BLaER1 treated with 17β-estradiol and CSF1 and Interleukin-3, amounts not matched to agents 10 nM and 100 nM (cell line): ENCODE data around the gene DHRS3.
"Not testable (repeated sequence)": the region's sequence is repeated elsewhere in the genome, so short reads cannot be mapped to it uniquely, and the experiment has no call there.

ENCODE experiments used
- H3K27ac ChIP-seq, 11 experiments: shearing (Covaris generic); formaldehyde crosslinking; 2 replicates each; pipeline ENCODE4 v1.8.1; 2022
- H3K27me3 ChIP-seq, 11 experiments: shearing (Covaris generic); formaldehyde crosslinking; 2 replicates each; pipeline ENCODE4 v1.8.1; 2022
- H3K36me3 ChIP-seq, 11 experiments: shearing (Covaris generic); formaldehyde crosslinking; 2 replicates each; pipeline ENCODE4 v1.8.1; 2022
- H3K4me1 ChIP-seq, 10 experiments: shearing (Covaris generic); formaldehyde crosslinking; 2 replicates each; pipeline ENCODE4 v1.8.1; 2022
- H3K4me2 ChIP-seq, 11 experiments: shearing (Covaris generic); formaldehyde crosslinking; 2 replicates each; pipeline ENCODE4 v1.8.1; 2022
- H3K4me3 ChIP-seq, 10 experiments: shearing (Covaris generic); formaldehyde crosslinking; 2 replicates each; pipeline ENCODE4 v1.8.1; 2022
- H3K9ac ChIP-seq, 11 experiments: shearing (Covaris generic); formaldehyde crosslinking; 2 replicates each; pipeline ENCODE4 v1.8.1; 2022
- H3K9me3 ChIP-seq, 11 experiments: shearing (Covaris generic); formaldehyde crosslinking; replicated peaks in 1 of 11; 2 replicates each; pipeline ENCODE4 v1.8.1; 2022
- H4K20me1 ChIP-seq, 11 experiments: shearing (Covaris generic); formaldehyde crosslinking; 2 replicates each; pipeline ENCODE4 v1.8.1; 2022
- Cebpa-rat ChIP-seq, 11 experiments: shearing (Covaris generic); IDR thresholded peaks; 2 replicates each; pipeline ENCODE4 v1.8.1; 2022

DHRS3 gene

GRCh38 chr1:12617901-12618660, at the start of gene DHRS3:
DHRS3 (minus strand) TSS chr1:12618210; CDS start chr1:12617348, 862 bp downstream.
- peak in 1 of 11 experiments; percentile 35; a peak in 2 of 22 replicates for TF ChIP-seq Cebpa-rat (IDR thresholded peaks at IDR 0.05)
- H3K9me3 ChIP-seq, result no peaks in the 10 kb centered on the region
- H3K27me3 ChIP-seq, result peaks cover 25 to 57% (median 49%) of the 10 kb centered on the region in 11 experiments
- peak within 1 kb of the TSS; percentile 43 to 78 (median 73) for H3K9ac ChIP-seq
- H4K20me1 ChIP-seq, result peaks cover 0 to 8% (median 0%) of the 10 kb centered on the region in 11 experiments; a peak in 3 of 22 replicates
- peak within 1 kb of the TSS; percentile 63 to 77 (median 68) for H3K4me3 ChIP-seq
- peak within 1 kb of the TSS in 9 of 11 experiments; percentile 44 to 73 (median 63); a peak in 19 of 22 replicates for H3K27ac ChIP-seq
- H3K36me3 ChIP-seq, result no peaks in the 10 kb centered on the region
- peaks cover 74 to 87% (median 79%) of the 10 kb centered on the region in 10 experiments for H3K4me1 ChIP-seq
- H3K4me2 ChIP-seq, result peak within 1 kb of the TSS; percentile 95 to 99 (median 98)

DNA sequence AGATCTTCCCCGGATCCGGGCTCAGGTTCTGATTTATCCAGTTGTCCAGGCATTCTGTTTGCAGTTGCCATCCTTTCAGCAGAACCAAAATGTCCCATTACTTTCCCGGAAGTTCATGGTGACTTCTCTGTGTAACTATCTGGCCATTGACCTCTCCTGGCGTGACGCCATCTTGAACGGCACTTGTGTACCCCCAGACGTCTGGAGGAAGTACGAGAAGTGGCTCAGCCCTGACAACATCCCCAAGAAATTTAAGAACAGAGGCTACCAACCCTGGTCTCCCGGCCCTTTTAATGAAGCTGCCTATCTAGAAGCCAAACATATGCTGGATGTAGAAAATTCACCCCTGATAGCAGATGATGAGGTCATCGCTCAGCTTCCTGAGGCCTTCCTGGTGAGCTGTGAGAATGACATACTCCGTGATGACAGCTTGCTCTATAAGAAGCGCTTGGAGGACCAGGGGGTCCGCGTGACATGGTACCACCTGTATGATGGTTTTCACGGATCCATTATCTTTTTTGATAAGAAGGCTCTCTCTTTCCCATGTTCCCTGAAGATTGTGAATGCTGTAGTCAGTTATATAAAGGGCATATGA, 48.2 kb upstream of the DHRS3 start:
- Histone ChIP-seq H3K9me3 (peaks cover 12 to 29% (median 21%) of the 10 kb centered on the region in 11 experiments; a peak in 21 of 22 replicates), H3K27ac (no peak overlapping the region), H3K4me1 (peaks cover 0 to 9% (median 8%) of the 10 kb centered on the region in 10 experiments; a peak in 11 of 20 replicates), H3K27me3 (no peaks in the 10 kb centered on the region), H3K36me3 (no peaks in the 10 kb centered on the region), H3K9ac (no peak overlapping the region), H3K4me2 (no peak overlapping the region), H4K20me1 (no peaks in the 10 kb centered on the region), H3K4me3 (no peak overlapping the region)
- TF ChIP-seq Cebpa-rat (IDR thresholded peaks at IDR 0.05), result no peak

- Histone ChIP-seq H3K4me2 (no peak overlapping the region), H3K36me3 (no peaks in the 10 kb centered on the region), H3K27me3 (no peaks in the 10 kb centered on the region), H3K4me3 (no peak overlapping the region), H3K9me3 (peaks cover 12 to 29% (median 21%) of the 10 kb centered on the region in 11 experiments; a peak in 21 of 22 replicates), H4K20me1 (no peaks in the 10 kb centered on the region), H3K27ac (no peak overlapping the region), H3K4me1 (peaks cover 0 to 10% (median 8%) of the 10 kb centered on the region in 10 experiments; a peak in 11 of 20 replicates), H3K9ac (no peak overlapping the region)
- TF ChIP-seq Cebpa-rat (IDR thresholded peaks at IDR 0.05), result no peak
Observed at GRCh38 chr1:12665511-12665910, 47.5 kb upstream of the DHRS3 start.

GRCh38 chr1:12662556-12662955, 44.5 kb upstream of the DHRS3 start:
- Histone ChIP-seq H3K4me3 (no peak overlapping the region), H3K9ac (no peak overlapping the region), H3K27me3 (no peaks in the 10 kb centered on the region), H4K20me1 (no peaks in the 10 kb centered on the region), H3K27ac (no peak overlapping the region), H3K9me3 (peaks cover 0 to 13% (median 9%) of the 10 kb centered on the region in 11 experiments; a peak in 15 of 22 replicates), H3K4me2 (no peak overlapping the region), H3K36me3 (no peaks in the 10 kb centered on the region), H3K4me1 (peaks cover 0 to 22% (median 16%) of the 10 kb centered on the region in 10 experiments; a peak in 14 of 20 replicates)
- no peak for TF ChIP-seq Cebpa-rat (IDR thresholded peaks at IDR 0.05)

- Histone ChIP-seq H4K20me1 (no peaks in the 10 kb centered on the region), H3K4me2 (peak overlapping the region in 6 of 11 experiments; percentile 5 to 48 (median 21); a peak in 9 of 22 replicates), H3K27ac (no peak overlapping the region), H3K27me3 (no peaks in the 10 kb centered on the region), H3K9ac (no peak overlapping the region), H3K4me1 (peaks cover 0 to 22% (median 16%) of the 10 kb centered on the region in 10 experiments; a peak in 14 of 20 replicates), H3K36me3 (no peaks in the 10 kb centered on the region), H3K4me3 (no peak overlapping the region), H3K9me3 (peaks cover 0 to 11% (median 9%) of the 10 kb centered on the region in 11 experiments; a peak in 14 of 22 replicates)
- no peak for TF ChIP-seq Cebpa-rat (IDR thresholded peaks at IDR 0.05)
Observed at GRCh38 chr1:12661606-12662219, 43.7 kb upstream of the DHRS3 start.

GRCh38 chr1:12658531-12659453, 40.8 kb upstream of the DHRS3 start:
- Histone ChIP-seq H3K27ac (no peak overlapping the region), H4K20me1 (no peaks in the 10 kb centered on the region), H3K9ac (no peak overlapping the region), H3K27me3 (no peaks in the 10 kb centered on the region), H3K4me3 (no peak overlapping the region), H3K36me3 (no peaks in the 10 kb centered on the region), H3K4me2 (peak overlapping the region in 10 of 11 experiments; percentile 5 to 44 (median 22); a peak in 13 of 22 replicates), H3K9me3 (peaks cover 0 to 11% (median 9%) of the 10 kb centered on the region in 11 experiments; a peak in 13 of 22 replicates), H3K4me1 (peaks cover 0 to 22% (median 16%) of the 10 kb centered on the region in 10 experiments; a peak in 14 of 20 replicates)
- TF ChIP-seq Cebpa-rat (IDR thresholded peaks at IDR 0.05), result no peak

GRCh38 chr1:12657885-12658512, 40.0 kb upstream of the DHRS3 start:
- not testable (repeated sequence) for H3K9me3 ChIP-seq, H4K20me1 ChIP-seq, H3K27me3 ChIP-seq, H3K36me3 ChIP-seq, H3K4me3 ChIP-seq, H3K9ac ChIP-seq, H3K27ac ChIP-seq
- Histone ChIP-seq H3K4me2 (peak overlapping the region in 8 of 11 experiments; percentile 5 to 44 (median 28); a peak in 10 of 22 replicates), H3K4me1 (peaks cover 0 to 22% (median 16%) of the 10 kb centered on the region in 10 experiments; a peak in 14 of 20 replicates)
